Measurements from ENCODE around the gene EID2B. TPM values are rescaled to one million over a fixed set of nuclear protein-coding genes. Genes with fewer than 3 reads are reported as not detected.

EID2B gene
- total and polyA plus RNA-seq, 4 donors, result 2.1 to 5.2 (median 2.9) TPM

GRCh38 chr19:39520541-39521484 is 11.8 kb downstream of the EID2B start:
- H3K36me3 ChIP-seq (ENCODE audit: control insufficient read depth in 4 of 4, insufficient read depth in 4 of 4, low read length in 4 of 4), result no peaks in the 10 kb centered on the region
- no peaks in the 10 kb centered on the region for H3K9me3 ChIP-seq (ENCODE audit: control insufficient read depth in 4 of 4, insufficient read depth in 3 of 4, low read length in 3 of 4)
- DNase-seq, result no peak
- 88 to 91% methylated on average over 8 of the region's 8 CpGs for WGBS, 2 donors
- peaks cover 0 to 17% (median 9%) of the 10 kb centered on the region in 3 donors for H3K27me3 ChIP-seq (ENCODE audit: control insufficient read depth in 3 of 3, insufficient read depth in 3 of 3, low read length in 2 of 3)
- no peak overlapping the region for H3K9ac ChIP-seq (ENCODE audit: insufficient read depth in 1 of 2, low read length in 2 of 2)
- TF ChIP-seq CTCF (IDR thresholded peaks at IDR 0.05; ENCODE audit: control extremely low read depth, extremely low read depth), result no peak
- ATAC-seq (ENCODE audit: insufficient read depth, low FRiP score), result no peak
- no peak overlapping the region for H3K27ac ChIP-seq (ENCODE audit: low read depth in 1 of 2, low read length in 1 of 2)
- no peak overlapping the region for H3K4me3 ChIP-seq
- no peaks in the 10 kb centered on the region for H3K4me1 ChIP-seq (ENCODE audit: control insufficient read depth in 5 of 5, insufficient read depth in 5 of 5, low read length in 5 of 5)

DNA sequence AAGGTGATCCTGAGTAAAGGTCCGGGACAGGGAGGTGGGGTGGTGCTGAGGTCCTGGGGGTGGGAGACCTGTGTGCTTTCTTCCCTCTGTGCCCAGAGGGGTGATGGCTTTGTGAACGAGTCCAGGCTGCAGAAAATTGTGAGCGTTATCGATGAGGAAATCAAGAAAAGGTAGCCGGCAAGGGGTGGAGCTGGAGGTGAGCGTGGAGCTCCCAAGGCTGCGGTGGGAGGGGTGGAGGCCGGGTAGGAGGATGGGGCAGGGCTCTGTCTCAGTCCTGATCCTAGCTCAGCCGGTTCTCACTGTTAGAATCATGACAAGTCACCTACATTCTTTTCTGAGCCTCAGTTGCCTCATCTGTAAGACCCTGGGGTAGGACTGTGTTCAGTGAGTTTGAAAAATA is 13.7 kb downstream of the EID2B start:
- Histone ChIP-seq H3K36me3 (ENCODE audit: control insufficient read depth in 4 of 4, insufficient read depth in 4 of 4, low read length in 4 of 4) (no peaks in the 10 kb centered on the region), H3K27ac (ENCODE audit: low read depth in 1 of 2, low read length in 1 of 2) (no peak overlapping the region), H3K9me3 (ENCODE audit: control insufficient read depth in 4 of 4, insufficient read depth in 3 of 4, low read length in 3 of 4) (no peaks in the 10 kb centered on the region), H3K4me3 (no peak overlapping the region), H3K27me3 (ENCODE audit: control insufficient read depth in 3 of 3, insufficient read depth in 3 of 3, low read length in 2 of 3) (peaks cover 0 to 34% (median 21%) of the 10 kb centered on the region in 3 donors), H3K9ac (ENCODE audit: insufficient read depth in 1 of 2, low read length in 2 of 2) (no peak overlapping the region), H3K4me1 (ENCODE audit: control insufficient read depth in 5 of 5, insufficient read depth in 5 of 5, low read length in 5 of 5) (peaks cover 0 to 8% (median 0%) of the 10 kb centered on the region in 5 donors)
- WGBS, 2 donors, result 69 to 79% methylated on average over 9 of the region's 9 CpGs
- no peak for DNase-seq
- no peak for TF ChIP-seq CTCF (IDR thresholded peaks at IDR 0.05; ENCODE audit: control extremely low read depth, extremely low read depth)
- ATAC-seq (ENCODE audit: insufficient read depth, low FRiP score), result no peak

GRCh38 chr19:39518458-39518857 is 14.2 kb downstream of the EID2B start:
- DNase-seq (no peak), ATAC-seq (ENCODE audit: insufficient read depth, low FRiP score) (no peak)
- no peak for TF ChIP-seq CTCF (IDR thresholded peaks at IDR 0.05; ENCODE audit: control extremely low read depth, extremely low read depth)
- Histone ChIP-seq H3K36me3 (ENCODE audit: control insufficient read depth in 4 of 4, insufficient read depth in 4 of 4, low read length in 4 of 4) (no peaks in the 10 kb centered on the region), H3K27me3 (ENCODE audit: control insufficient read depth in 3 of 3, insufficient read depth in 3 of 3, low read length in 2 of 3) (peaks cover 0 to 38% (median 26%) of the 10 kb centered on the region in 3 donors), H3K9me3 (ENCODE audit: control insufficient read depth in 4 of 4, insufficient read depth in 3 of 4, low read length in 3 of 4) (no peaks in the 10 kb centered on the region), H3K9ac (ENCODE audit: insufficient read depth in 1 of 2, low read length in 2 of 2) (no peak overlapping the region), H3K27ac (ENCODE audit: low read depth in 1 of 2, low read length in 1 of 2) (no peak overlapping the region), H3K4me3 (no peak overlapping the region), H3K4me1 (ENCODE audit: control insufficient read depth in 5 of 5, insufficient read depth in 5 of 5, low read length in 5 of 5) (peaks cover 0 to 8% (median 0%) of the 10 kb centered on the region in 5 donors)
- 69 to 74% methylated on average over 5 of the region's 5 CpGs for whole genome bisulfite sequencing, 2 donors

Measured in lung (tissue), 12 donors.